ENCODE data around the gene TESK1.
"Not testable (repeated sequence)": the region's sequence is repeated elsewhere in the genome, so short reads cannot be mapped to it uniquely, and the experiment has no call there.

The TESK1 gene

GRCh38 chr9:35636877-35637246 lies 31.8 kb downstream of the TESK1 start:
- not testable (repeated sequence) for H3K9me3 ChIP-seq (ENCODE audit: control insufficient read depth, insufficient read depth, low read length); H3K9ac ChIP-seq (ENCODE audit: low read depth, low read length); H3K36me3 ChIP-seq (ENCODE audit: control insufficient read depth, insufficient read depth, low read length); H3K4me1 ChIP-seq (ENCODE audit: control insufficient read depth, insufficient read depth, low read length); H3K27ac ChIP-seq (ENCODE audit: low read depth, low read length); H3K4me3 ChIP-seq (ENCODE audit: low read depth, low read length); H3K27me3 ChIP-seq (ENCODE audit: control insufficient read depth, insufficient read depth, low read length)

- not testable (repeated sequence) for H3K4me3 ChIP-seq (ENCODE audit: low read depth, low read length); H3K9ac ChIP-seq (ENCODE audit: low read depth, low read length); H3K36me3 ChIP-seq (ENCODE audit: control insufficient read depth, insufficient read depth, low read length); H3K27me3 ChIP-seq (ENCODE audit: control insufficient read depth, insufficient read depth, low read length); H3K27ac ChIP-seq (ENCODE audit: low read depth, low read length); H3K4me1 ChIP-seq (ENCODE audit: control insufficient read depth, insufficient read depth, low read length); H3K9me3 ChIP-seq (ENCODE audit: control insufficient read depth, insufficient read depth, low read length)
Measured at GRCh38 chr9:35637427-35637955, 32.4 kb downstream of the TESK1 start.

DNA sequence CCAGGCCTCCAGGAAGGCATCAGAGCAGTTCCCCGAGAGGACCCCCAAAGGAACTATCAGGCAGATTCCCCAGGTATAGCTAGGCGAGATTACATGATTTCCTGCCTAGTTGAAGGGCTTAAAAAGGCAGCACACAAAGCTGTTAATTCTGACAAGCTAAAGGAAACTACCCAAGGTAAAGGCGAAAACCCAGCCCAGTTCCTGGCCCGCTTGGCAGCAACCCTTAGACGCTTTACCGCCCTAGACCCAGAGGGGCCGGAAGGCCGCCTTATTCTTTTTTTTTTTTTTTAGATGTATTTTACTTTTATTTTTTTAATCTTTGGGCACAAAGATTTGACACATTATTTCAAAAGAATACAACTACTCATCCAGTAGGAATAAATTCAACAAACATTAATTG lies 33.7 kb downstream of the TESK1 start:
- H3K9me3 ChIP-seq (ENCODE audit: control insufficient read depth, insufficient read depth, low read length); H3K4me3 ChIP-seq (ENCODE audit: low read depth, low read length); H3K4me1 ChIP-seq (ENCODE audit: control insufficient read depth, insufficient read depth, low read length); H3K27me3 ChIP-seq (ENCODE audit: control insufficient read depth, insufficient read depth, low read length); H3K36me3 ChIP-seq (ENCODE audit: control insufficient read depth, insufficient read depth, low read length); H3K9ac ChIP-seq (ENCODE audit: low read depth, low read length); H3K27ac ChIP-seq (ENCODE audit: low read depth, low read length): not testable (repeated sequence)

GRCh38 chr9:35639225-35639624 lies 34.2 kb downstream of the TESK1 start:
- not testable (repeated sequence) for H3K4me3 ChIP-seq (ENCODE audit: low read depth, low read length); H3K36me3 ChIP-seq (ENCODE audit: control insufficient read depth, insufficient read depth, low read length); H3K9ac ChIP-seq (ENCODE audit: low read depth, low read length); H3K4me1 ChIP-seq (ENCODE audit: control insufficient read depth, insufficient read depth, low read length); H3K9me3 ChIP-seq (ENCODE audit: control insufficient read depth, insufficient read depth, low read length); H3K27ac ChIP-seq (ENCODE audit: low read depth, low read length); H3K27me3 ChIP-seq (ENCODE audit: control insufficient read depth, insufficient read depth, low read length)

GRCh38 chr9:35639631-35640030 lies 34.6 kb downstream of the TESK1 start:
- H3K4me3 ChIP-seq (ENCODE audit: low read depth, low read length), result no peak overlapping the region
- no peaks in the 10 kb centered on the region for H3K9me3 ChIP-seq (ENCODE audit: control insufficient read depth, insufficient read depth, low read length)
- no peaks in the 10 kb centered on the region for H3K27me3 ChIP-seq (ENCODE audit: control insufficient read depth, insufficient read depth, low read length)
- no peaks in the 10 kb centered on the region for H3K4me1 ChIP-seq (ENCODE audit: control insufficient read depth, insufficient read depth, low read length)
- H3K27ac ChIP-seq (ENCODE audit: low read depth, low read length), result no peak overlapping the region
- H3K36me3 ChIP-seq (ENCODE audit: control insufficient read depth, insufficient read depth, low read length), result no peaks in the 10 kb centered on the region
- no peak overlapping the region for H3K9ac ChIP-seq (ENCODE audit: low read depth, low read length)

GRCh38 chr9:35640431-35640830 lies 35.4 kb downstream of the TESK1 start:
- H3K4me3 ChIP-seq (ENCODE audit: low read depth, low read length); H3K27ac ChIP-seq (ENCODE audit: low read depth, low read length); H3K36me3 ChIP-seq (ENCODE audit: control insufficient read depth, insufficient read depth, low read length); H3K4me1 ChIP-seq (ENCODE audit: control insufficient read depth, insufficient read depth, low read length); H3K9me3 ChIP-seq (ENCODE audit: control insufficient read depth, insufficient read depth, low read length); H3K27me3 ChIP-seq (ENCODE audit: control insufficient read depth, insufficient read depth, low read length); H3K9ac ChIP-seq (ENCODE audit: low read depth, low read length): not testable (repeated sequence)

- not testable (repeated sequence) for H3K9me3 ChIP-seq (ENCODE audit: control insufficient read depth, insufficient read depth, low read length); H3K27me3 ChIP-seq (ENCODE audit: control insufficient read depth, insufficient read depth, low read length); H3K4me3 ChIP-seq (ENCODE audit: low read depth, low read length); H3K4me1 ChIP-seq (ENCODE audit: control insufficient read depth, insufficient read depth, low read length); H3K36me3 ChIP-seq (ENCODE audit: control insufficient read depth, insufficient read depth, low read length); H3K27ac ChIP-seq (ENCODE audit: low read depth, low read length); H3K9ac ChIP-seq (ENCODE audit: low read depth, low read length)
Measured at GRCh38 chr9:35641478-35641877, 36.4 kb downstream of the TESK1 start.

DNA sequence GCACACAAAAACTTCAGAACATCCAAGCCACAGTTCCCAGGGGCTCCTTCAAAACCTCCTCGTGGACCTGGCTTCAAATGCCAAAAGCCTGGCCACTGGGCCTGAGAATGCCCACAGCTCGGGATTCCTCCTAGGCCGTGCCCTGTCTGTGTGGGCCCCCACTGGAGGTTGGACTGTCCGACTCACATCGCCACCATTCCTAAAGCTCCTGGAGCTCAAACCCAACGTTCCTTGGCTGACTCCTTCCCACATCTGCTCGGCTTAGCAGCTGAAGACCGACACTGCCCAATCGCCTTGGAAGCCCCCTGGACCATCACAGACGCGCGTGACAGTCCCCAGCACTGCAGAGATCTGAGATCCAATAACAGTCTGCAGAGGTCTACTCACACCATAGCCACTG lies 38.0 kb downstream of the TESK1 start:
- Histone ChIP-seq H3K36me3 (ENCODE audit: control insufficient read depth, insufficient read depth, low read length) (no peaks in the 10 kb centered on the region), H3K9ac (ENCODE audit: low read depth, low read length) (no peak overlapping the region), H3K4me3 (ENCODE audit: low read depth, low read length) (no peak overlapping the region), H3K9me3 (ENCODE audit: control insufficient read depth, insufficient read depth, low read length) (no peaks in the 10 kb centered on the region), H3K27ac (ENCODE audit: low read depth, low read length) (no peak overlapping the region), H3K4me1 (ENCODE audit: control insufficient read depth, insufficient read depth, low read length) (0 out of 2 replicates have a peak, but pooled peaks cover 4% of the 10 kb centered on the region), H3K27me3 (ENCODE audit: control insufficient read depth, insufficient read depth, low read length) (no peaks in the 10 kb centered on the region)

DNA sequence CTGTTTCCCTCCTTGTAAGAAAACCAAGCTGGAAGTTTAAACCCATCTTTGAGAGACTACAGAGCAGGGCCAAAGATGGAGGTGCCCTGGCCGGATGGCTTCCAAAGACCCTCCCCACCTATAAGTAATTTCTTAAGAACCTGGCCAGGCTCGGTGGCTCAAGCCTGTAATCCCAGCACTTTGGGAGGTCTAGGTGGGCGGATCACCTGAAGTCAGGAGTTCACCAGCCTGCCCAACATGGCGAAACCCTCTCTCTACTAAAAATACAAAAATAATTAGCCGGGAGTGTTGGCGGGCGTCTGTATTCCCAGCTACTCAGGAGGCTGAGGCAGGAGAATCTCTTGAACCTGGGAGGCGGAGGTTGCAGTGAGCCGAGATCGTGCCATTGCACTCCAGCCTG lies 40.7 kb downstream of the TESK1 start:
- H3K9ac ChIP-seq (ENCODE audit: low read depth, low read length), result not testable (repeated sequence)

DNA sequence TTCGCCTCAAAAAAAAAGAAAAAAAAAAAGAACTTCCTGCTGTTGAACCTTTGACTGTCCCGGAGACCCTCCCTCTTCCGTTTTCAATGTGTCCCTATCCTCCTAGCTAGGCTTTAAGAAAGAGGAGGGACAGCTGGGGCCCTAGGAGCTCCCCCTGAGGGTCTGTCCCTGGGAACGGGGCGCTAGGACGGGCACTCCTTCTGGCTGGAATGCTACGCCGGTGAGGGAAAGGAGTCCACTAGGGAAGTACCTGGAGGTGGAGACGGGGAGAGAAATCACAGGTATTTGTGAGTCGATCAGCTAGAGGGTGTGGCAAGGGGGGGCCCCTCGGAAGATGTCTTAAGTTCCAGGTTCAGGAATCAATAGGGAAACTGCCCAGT lies 41.1 kb downstream of the TESK1 start:
- peak overlapping the region; percentile 45; the same call in 1 of the 2 replicates for H3K9ac ChIP-seq (ENCODE audit: low read depth, low read length)
- peaks cover 17% of the 10 kb centered on the region; the same call in 1 of the 2 replicates for H3K4me1 ChIP-seq (ENCODE audit: control insufficient read depth, insufficient read depth, low read length)
- H3K4me3 ChIP-seq (ENCODE audit: low read depth, low read length), result peak overlapping the region; percentile 93
- H3K9me3 ChIP-seq (ENCODE audit: control insufficient read depth, insufficient read depth, low read length), result no peaks in the 10 kb centered on the region
- H3K27ac ChIP-seq (ENCODE audit: low read depth, low read length), result peak overlapping the region; percentile 50
- H3K36me3 ChIP-seq (ENCODE audit: control insufficient read depth, insufficient read depth, low read length), result no peaks in the 10 kb centered on the region
- H3K27me3 ChIP-seq (ENCODE audit: control insufficient read depth, insufficient read depth, low read length), result no peaks in the 10 kb centered on the region

More for the DNA sequence above, 40.7 kb downstream of the TESK1 start:
- peak overlapping the region; percentile 93 for H3K4me3 ChIP-seq (ENCODE audit: low read depth, low read length)
- H3K4me1 ChIP-seq (ENCODE audit: control insufficient read depth, insufficient read depth, low read length), result peaks cover 13% of the 10 kb centered on the region; the same call in 1 of the 2 replicates
- not testable (repeated sequence) for H3K27me3 ChIP-seq (ENCODE audit: control insufficient read depth, insufficient read depth, low read length); H3K36me3 ChIP-seq (ENCODE audit: control insufficient read depth, insufficient read depth, low read length); H3K9me3 ChIP-seq (ENCODE audit: control insufficient read depth, insufficient read depth, low read length)
- peak overlapping the region; percentile 50 for H3K27ac ChIP-seq (ENCODE audit: low read depth, low read length)

DNA sequence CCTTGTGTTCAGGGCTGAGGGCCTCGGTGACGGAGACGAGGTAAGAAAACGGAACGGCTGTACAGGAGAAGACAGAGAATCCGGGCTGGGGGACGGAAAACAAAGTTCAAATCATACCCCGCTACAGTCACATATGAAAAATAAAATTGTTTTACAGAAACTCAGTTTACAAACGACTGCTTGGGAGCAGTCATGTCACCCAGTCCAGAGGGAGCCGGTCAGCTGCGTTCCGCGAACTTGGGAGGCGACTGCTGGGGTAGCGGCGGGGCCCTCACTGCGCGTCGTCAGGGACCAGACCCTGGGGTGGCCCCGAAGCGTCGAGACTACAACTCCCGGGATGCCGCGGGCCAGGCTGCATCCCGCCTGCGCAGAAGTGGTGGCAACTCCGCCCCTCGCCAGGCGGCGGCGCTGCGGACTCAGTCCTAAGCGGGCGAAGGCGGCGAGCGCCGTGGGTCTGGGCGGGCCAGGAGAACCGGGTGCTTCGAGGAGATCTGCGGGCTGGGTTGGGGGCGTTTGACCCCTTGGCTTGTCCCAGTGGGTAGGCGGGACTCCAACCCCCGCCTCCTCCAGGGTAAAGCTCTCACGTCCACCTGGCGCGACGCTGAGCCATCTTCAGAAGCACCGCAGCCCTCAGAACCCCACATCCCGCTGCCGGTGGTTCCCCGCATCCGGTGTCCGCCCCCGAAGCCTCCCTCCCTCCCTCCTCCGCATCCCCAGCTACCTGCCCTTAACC lies 41.6 kb downstream of the TESK1 start:
- Histone ChIP-seq H3K9ac (ENCODE audit: low read depth, low read length) (peak overlapping the region; percentile 45; the same call in 1 of the 2 replicates), H3K36me3 (ENCODE audit: control insufficient read depth, insufficient read depth, low read length) (no peaks in the 10 kb centered on the region), H3K4me3 (ENCODE audit: low read depth, low read length) (peak overlapping the region; percentile 93), H3K27me3 (ENCODE audit: control insufficient read depth, insufficient read depth, low read length) (no peaks in the 10 kb centered on the region), H3K4me1 (ENCODE audit: control insufficient read depth, insufficient read depth, low read length) (peaks cover 21% of the 10 kb centered on the region; the same call in 1 of the 2 replicates), H3K9me3 (ENCODE audit: control insufficient read depth, insufficient read depth, low read length) (no peaks in the 10 kb centered on the region), H3K27ac (ENCODE audit: low read depth, low read length) (peak overlapping the region; percentile 50)

Measured in HUES48 (cell line).